Stimulated activated CD4-positive, alpha-beta T cell treated with anti-CD3 and anti-CD28 coated beads, Interleukin-15, amount 100 ng/mL, for 24 hours (primary cell): Measurements from ENCODE around the gene INPP5A.
A peak's percentile ranks its signal among the peaks of the same experiment; 100 is the strongest.

Experiments used
- DNase-seq: peaks from one replicate; pipeline ENCODE4 v3.0.0-alpha.2; 2020

The INPP5A gene

DNA sequence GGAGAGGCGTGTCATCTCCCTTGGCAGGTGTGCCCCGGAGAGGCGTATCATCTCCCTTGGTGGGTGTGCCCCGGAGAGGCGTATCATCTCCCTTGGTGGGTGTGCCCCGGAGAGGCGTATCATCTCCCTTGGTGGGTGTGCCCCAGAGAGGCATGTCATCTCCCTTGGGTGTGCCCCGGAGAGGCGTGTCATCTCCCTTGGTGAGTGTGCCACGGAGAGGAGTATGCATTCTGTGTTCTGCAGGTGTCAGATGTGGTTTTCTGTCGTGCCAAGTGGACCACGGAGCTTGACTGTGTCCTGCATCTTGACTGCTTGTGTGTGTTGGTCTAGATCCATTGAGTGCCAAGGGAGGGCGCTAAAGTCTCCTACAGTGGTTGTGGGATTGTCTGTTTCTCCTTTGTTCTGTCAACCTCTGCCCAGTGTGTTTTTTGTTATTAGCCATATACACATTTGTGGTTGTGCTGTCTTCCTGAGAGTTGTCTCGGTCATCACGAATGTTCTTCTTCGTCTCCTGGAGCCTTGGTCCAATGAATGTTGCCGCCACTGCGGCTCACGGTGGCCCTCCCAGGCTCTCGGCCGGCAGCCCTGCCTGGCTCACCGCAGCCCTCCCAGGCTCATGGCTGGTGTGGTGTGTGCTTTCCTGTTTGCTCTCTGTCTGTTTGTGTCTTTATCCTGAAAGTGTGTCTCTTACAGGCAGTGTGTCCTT, 96.8 kb downstream of the INPP5A start:
- DNase-seq: no peak

- no peak for DNase-seq
Measured at GRCh38 chr10:132634947-132635271, 97.3 kb downstream of the INPP5A start.

GRCh38 chr10:132636358-132636757, 98.8 kb downstream of the INPP5A start:
- no peak for DNase-seq

- DNase-seq: peak; percentile 25
Measured at GRCh38 chr10:132637477-132638129, 100.0 kb downstream of the INPP5A start.

- no peak for DNase-seq
Measured at GRCh38 chr10:132638130-132638515, 100.5 kb downstream of the INPP5A start.

DNA sequence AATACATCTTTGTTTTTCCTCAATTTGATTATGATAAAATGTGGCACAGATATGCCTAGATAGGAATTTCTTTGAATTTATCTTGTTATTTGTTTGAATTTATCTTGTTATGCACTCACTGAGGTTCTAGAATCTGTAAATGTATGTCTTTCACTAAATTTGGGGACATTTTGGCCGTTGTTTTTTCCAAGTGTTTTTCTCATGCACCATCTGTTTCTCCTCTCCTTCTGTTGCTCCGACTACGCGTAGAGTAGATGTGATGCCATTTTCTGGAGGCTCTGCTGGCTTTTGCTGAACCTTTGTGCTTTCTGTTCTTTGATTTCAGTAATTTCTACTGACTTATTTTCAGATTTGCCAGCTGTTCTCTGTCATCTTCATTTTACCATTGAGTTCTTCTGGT, 101.9 kb downstream of the INPP5A start:
- no peak for DNase-seq

DNA sequence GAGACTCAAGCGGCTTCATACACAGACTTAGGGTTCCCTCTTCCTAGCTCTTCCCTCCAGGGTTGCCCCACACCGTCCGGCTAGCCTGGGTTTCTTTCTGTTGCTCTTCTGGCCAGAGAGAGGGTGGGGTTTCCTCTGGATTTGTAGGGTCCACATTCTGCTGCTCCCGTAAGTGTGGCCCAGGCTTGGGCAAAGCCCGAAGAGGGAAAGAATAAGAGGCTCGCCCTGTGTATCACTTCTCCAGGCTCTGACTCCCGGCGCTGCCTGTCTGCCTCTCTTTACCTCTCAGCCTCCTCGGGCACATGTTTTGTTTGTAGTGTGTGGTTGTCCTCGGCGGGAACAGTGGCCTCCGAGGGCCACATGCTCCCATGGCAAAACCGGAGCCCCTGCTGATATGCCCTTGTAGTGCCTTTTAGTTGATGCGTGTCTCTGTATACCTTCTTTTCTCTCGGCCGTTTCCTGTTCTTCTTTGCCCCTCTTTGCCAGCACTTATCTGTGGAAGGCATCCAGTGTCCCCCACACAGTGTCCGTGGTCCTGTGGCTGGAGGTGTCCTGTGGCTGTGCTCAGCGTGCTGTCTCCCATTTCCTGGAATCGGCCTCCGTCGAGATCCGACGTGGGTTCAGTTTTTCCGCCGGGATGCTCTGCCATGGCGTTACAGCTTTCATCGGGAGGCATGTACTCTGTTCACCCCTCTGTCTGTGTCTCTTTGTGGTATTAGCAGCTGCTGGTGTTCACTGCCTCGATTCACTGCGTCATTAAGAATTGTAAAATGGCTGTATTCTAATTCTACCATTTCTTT, 102.9 kb downstream of the INPP5A start:
- DNase-seq: no peak

- no peak for DNase-seq
Measured at GRCh38 chr10:132641401-132641800, 103.8 kb downstream of the INPP5A start.

- no peak for DNase-seq
Measured at GRCh38 chr10:132641966-132642731, 104.6 kb downstream of the INPP5A start.

DNA sequence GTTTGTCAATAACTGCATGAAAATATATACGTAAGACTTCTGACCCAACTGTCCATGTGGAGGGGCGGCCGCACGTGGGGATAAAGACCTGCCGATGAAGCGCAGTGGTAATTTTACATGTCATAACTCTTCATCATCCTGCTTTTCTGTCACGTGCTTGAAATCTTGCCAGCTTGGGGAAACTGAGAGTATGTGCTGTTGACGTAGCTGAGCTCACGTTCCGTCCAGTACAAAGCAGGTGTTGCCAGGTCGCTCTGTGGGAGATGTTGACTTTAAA, 105.1 kb downstream of the INPP5A start:
- DNase-seq: no peak

DNA sequence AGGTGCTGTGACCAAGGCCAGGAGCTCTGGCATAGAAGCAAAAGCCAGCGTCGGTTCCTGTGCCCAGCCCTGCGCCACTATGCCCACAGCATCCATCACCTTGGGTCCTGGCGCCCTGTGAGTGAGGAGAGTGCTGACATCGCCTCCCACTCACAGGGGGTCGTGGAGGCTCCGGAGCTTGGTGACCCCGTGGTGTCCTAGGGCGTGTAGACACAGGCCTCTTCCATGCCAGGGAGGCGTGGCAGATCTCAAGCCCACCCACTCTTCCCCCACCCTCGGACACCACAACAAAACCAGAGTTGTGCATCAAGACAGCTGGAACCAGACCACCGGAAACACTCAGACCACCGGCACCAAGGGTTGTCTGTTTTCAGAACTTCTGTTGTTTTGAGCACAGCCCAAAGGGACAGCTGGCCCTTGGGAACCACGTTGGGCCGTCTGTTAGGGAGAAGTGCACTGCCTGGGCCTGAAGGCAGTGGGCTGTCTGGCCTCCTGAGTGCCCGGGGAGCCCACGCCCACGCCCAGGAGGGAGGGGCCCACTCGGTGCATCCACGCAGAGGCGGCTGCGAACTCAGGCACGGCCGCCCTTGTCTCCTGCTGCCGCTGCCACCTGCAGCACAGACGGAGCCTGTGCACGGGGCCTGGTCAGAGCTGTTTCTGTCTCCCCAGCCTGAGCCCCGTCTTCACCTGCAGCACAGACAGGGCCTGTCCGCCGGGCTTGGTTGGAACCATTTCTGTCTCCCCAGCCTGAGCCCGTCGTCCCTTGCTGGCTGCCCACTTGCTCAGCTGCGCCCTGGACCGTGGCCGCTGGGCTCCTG, 106.3 kb downstream of the INPP5A start:
- DNase-seq: no peak

- DNase-seq: no peak
Measured at GRCh38 chr10:132644527-132645246, 107.1 kb downstream of the INPP5A start.

DNA sequence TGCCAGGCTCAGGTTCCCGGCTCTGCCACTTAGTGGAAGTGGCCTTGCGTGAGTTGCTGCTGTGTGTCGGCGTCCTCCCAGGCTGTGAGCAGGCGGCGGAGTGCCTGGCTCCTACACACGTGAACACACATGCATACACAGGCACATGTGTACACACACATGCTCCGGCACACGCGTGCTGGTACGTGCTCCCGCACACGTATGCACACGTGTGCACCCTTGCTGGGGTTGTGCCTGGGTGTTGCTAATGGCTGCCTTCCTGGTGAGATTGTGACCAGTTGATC, 107.6 kb downstream of the INPP5A start:
- no peak for DNase-seq

DNA sequence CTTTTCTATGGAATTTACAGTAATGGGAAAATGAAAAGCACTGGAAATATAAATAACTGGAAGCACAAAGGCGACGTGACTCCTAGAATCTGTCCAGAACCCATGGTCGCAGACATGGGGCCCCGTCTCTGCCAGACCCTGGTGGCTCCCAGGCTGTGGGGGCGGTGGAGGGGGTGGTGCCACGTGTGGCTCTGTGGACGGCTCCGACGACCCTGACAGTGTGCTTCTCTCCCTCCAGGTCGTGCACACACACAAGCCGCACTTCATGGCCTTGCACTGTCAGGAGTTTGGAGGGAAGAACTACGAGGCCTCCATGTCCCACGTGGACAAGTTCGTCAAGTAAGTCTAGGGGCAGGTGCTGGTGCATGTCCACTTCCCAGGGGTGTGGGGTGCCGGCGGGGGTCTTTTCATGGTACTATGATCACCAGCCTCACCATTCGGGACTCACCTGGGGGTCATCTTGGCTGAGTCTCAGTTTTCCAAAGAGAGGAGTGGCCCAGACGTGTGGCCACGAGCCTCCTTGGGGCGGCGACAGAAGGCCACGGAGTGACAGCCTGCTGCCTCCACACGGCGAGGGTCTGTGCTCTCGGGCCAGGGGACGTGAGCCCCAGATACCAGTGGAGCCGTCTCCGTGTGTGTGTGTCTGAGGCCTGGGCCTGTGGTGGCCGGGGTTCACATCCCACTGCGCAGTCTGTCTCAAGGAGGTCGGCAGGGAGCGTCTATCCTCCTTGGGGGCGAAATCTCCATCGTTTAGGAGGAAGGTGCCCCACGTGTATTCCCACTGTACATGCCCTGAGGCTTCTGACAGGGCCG, 108.2 kb downstream of the INPP5A start:
- DNase-seq: no peak

GRCh38 chr10:132646443-132647097, 109.0 kb downstream of the INPP5A start:
- DNase-seq: no peak

GRCh38 chr10:132647424-132647823, 109.8 kb downstream of the INPP5A start:
- DNase-seq: no peak

- no peak for DNase-seq
Measured at GRCh38 chr10:132648072-132648850, 110.7 kb downstream of the INPP5A start.

DNA sequence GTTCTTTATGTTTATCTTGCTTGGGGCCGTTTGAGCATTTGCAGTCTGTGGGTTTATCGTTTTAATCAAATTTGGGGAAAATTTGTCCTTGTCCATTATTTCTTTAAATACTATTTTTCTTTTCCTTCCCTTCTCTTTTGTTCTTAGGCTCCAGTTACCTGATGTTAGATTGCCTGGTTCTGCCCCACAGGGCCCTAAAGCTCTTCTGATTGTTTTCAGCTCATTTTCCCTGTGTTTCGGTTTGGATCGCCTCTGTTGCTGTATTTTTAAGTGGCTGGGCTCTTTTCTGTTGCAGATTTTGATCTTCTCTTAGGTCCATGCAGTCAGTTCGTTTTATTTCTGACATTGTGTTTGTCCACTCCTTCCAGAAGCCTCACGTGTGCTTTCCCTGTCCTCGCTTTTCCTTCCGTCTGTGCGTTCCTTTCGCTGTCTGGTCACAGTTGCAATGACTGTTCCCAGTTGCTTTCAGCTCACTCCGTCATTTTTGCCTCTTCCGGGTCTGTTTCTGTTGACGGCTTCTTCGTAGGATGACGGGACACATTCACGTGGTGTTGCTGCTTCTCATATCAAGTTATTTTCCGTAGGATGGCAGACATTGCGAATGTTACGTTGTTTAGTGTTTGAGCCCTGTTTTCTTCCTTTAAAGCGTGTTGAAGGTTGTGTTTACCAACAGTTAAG, 111.4 kb downstream of the INPP5A start:
- no peak for DNase-seq

GRCh38 chr10:132649651-132650360, 112.2 kb downstream of the INPP5A start:
- no peak for DNase-seq
